ENCODE results near the gene PBX3. TPM values are rescaled to one million over a fixed set of nuclear protein-coding genes. Genes with fewer than 3 reads are reported as not detected.

Gene PBX3
- total RNA-seq, 4 donors from 2014 or later, result 14.1 to 31.1 (median 21.6) TPM

GRCh38 chr9:125825762-125826161, 78.6 kb downstream of the PBX3 start:
- WGBS, 2 donors, result 72 to 75% methylated on average over 3 of the region's 3 CpGs
- intact Hi-C loops (cut with DNase I; ENCODE audit: low total_unique reads), result no loop called here
- no peak for TF ChIP-seq CTCF (IDR thresholded peaks at IDR 0.05)
- no peak for TF ChIP-seq POLR2A (IDR thresholded peaks at IDR 0.05)
- DNase-seq (ENCODE audit: low spot score in 2 of 2), result no peak
- no peak overlapping the region for H3K4me3 ChIP-seq (ENCODE audit: low read depth, poor library complexity, severe bottlenecking)

GRCh38 chr9:125826850-125827249, 79.7 kb downstream of the PBX3 start:
- no peak overlapping the region for H3K4me3 ChIP-seq (ENCODE audit: low read depth, poor library complexity, severe bottlenecking)
- 54 to 70% methylated on average over 1 of the region's 1 CpG for WGBS, 2 donors
- intact Hi-C loops (cut with DNase I; ENCODE audit: low total_unique reads), result no loop called here
- no peak for DNase-seq (ENCODE audit: low spot score in 2 of 2)
- TF ChIP-seq CTCF (IDR thresholded peaks at IDR 0.05) (no peak), POLR2A (IDR thresholded peaks at IDR 0.05) (no peak)

GRCh38 chr9:125829743-125830142, 82.6 kb downstream of the PBX3 start:
- TF ChIP-seq CTCF (IDR thresholded peaks at IDR 0.05) (no peak), POLR2A (IDR thresholded peaks at IDR 0.05) (no peak)
- intact Hi-C loops (cut with DNase I; ENCODE audit: low total_unique reads), result no loop called here
- DNase-seq (ENCODE audit: low spot score in 2 of 2), result peak in 1 of 2 donors; percentile 25
- WGBS, 2 donors, result 36 to 49% methylated on average over 7 of the region's 7 CpGs
- no peak overlapping the region for H3K4me3 ChIP-seq (ENCODE audit: low read depth, poor library complexity, severe bottlenecking)

- intact Hi-C loops (cut with DNase I; ENCODE audit: low total_unique reads), result no loop called here
- 71 to 75% methylated on average over 2 of the region's 2 CpGs for WGBS, 2 donors
- no peak for DNase-seq (ENCODE audit: low spot score in 2 of 2)
- TF ChIP-seq POLR2A (IDR thresholded peaks at IDR 0.05) (no peak), CTCF (IDR thresholded peaks at IDR 0.05) (no peak)
- no peak overlapping the region for H3K4me3 ChIP-seq (ENCODE audit: low read depth, poor library complexity, severe bottlenecking)
Observed at GRCh38 chr9:125831054-125831453, 83.9 kb downstream of the PBX3 start.

- TF ChIP-seq CTCF (IDR thresholded peaks at IDR 0.05) (no peak), POLR2A (IDR thresholded peaks at IDR 0.05) (no peak)
- H3K4me3 ChIP-seq (ENCODE audit: low read depth, poor library complexity, severe bottlenecking), result no peak overlapping the region
- 91 to 94% methylated on average over 1 of the region's 1 CpG for WGBS, 2 donors
- intact Hi-C loops (cut with DNase I; ENCODE audit: low total_unique reads), result no loop called here
- no peak for DNase-seq (ENCODE audit: low spot score in 2 of 2)
Observed at GRCh38 chr9:125831616-125832015, 84.4 kb downstream of the PBX3 start.

- TF ChIP-seq CTCF (IDR thresholded peaks at IDR 0.05) (no peak), POLR2A (IDR thresholded peaks at IDR 0.05) (no peak)
- H3K4me3 ChIP-seq (ENCODE audit: low read depth, poor library complexity, severe bottlenecking), result no peak overlapping the region
- intact Hi-C loops (cut with DNase I; ENCODE audit: low total_unique reads), result no loop called here
- WGBS, 2 donors, result 37 to 50% methylated on average over 1 of the region's 1 CpG
- no peak for DNase-seq (ENCODE audit: low spot score in 2 of 2)
Observed at GRCh38 chr9:125835655-125836054, 88.5 kb downstream of the PBX3 start.

Measured in lower leg skin (tissue), 4 donors.